GM19468 (cell line): Measurements from ENCODE around the gene PSORS1C1.
"Not testable (repeated sequence)": the region's sequence is repeated elsewhere in the genome, so short reads cannot be mapped to it uniquely, and the experiment has no call there.

Experiments
- ATAC-seq: cut with Tn5 transposase; IDR thresholded peaks from one replicate; pipeline ENCODE4 v1.9.1; 2021; ENCODE audit warnings: mild to moderate bottlenecking, moderate library complexity, moderate number of reproducible peaks; ENCODE audit not compliant: unreplicated experiment; ENCODE audit errors: extremely low read depth

Gene PSORS1C1

DNA sequence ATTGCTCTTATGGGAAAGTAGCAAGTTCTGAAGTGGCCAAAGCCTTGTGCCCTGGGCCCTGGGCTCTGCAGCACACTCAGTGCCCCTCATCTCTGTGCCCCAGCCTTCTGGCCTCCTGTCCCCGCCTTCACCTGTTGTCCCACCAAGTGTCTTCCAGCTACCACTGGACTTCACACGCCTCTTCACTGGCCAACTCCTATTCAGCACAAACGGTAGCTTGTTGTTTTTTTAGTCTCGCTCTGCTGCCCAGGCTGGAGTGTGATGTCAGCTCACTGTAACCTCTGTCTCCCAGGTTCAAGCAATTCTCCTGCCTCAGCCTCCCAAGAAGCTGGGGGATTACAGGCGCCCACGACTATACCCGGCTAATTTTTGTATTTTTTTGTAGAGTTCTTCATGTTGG, 38.2 kb downstream of the PSORS1C1 start:
- ATAC-seq: no peak

DNA sequence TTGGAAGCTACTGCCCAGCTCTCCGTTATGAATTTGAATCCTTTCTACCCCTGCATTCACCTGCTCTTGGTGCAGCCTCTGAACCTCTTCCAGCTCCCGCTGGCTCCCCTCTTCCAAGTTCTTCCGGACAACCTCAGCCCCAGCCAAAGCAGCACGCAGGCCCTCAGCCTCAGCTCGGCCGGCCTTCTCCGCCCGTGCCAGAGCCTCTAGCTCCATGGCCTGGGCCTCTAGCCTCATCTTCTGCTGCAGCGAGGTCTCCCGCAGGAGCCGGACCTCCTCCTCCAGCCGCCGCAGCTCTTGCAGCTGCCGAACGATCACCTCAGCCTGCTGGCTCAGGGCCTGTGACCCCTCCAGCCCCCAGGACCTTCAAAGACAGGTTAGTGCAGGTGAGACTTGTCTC, 39.8 kb downstream of the PSORS1C1 start:
- ATAC-seq: no peak

- no peak for ATAC-seq
Observed at GRCh38 chr6:31156641-31157040, 42.0 kb downstream of the PSORS1C1 start.

DNA sequence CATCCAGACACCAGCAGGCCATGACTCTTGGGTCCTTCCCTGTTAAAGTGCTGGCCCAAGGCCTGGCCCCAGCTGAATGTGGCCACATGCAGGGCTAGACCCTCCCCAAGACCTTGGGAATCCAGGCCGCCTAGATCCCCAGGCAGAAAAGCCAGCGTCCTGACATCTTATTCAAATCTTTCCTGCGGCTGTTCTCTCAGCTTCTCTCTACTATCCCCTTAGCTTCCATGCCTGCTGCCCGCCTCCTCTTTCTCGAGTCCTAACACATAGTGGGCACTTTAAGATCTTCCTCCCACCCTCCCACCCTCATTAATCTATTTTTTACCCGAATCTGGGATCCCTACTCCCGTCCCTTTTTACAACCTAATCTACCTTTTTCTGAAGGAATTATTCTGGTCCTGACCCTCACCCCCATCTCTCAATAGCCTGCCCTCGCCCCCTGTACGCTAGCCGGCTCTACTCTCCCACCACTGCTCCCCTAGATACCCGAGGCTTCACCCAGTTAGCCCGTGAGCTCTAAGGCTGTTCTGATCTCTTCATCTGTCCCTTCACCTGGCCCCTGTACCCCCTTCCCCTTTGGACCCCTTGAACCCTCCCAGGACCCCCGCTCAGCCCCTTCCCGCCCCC, 43.0 kb downstream of the PSORS1C1 start, which contains the start of gene CCHCR1:
TSS of gene CCHCR1 (minus strand) at position 290 of the 627 bp plus-strand sequence. CDS start at position 88, 202 bp downstream.
- no peak for ATAC-seq

DNA sequence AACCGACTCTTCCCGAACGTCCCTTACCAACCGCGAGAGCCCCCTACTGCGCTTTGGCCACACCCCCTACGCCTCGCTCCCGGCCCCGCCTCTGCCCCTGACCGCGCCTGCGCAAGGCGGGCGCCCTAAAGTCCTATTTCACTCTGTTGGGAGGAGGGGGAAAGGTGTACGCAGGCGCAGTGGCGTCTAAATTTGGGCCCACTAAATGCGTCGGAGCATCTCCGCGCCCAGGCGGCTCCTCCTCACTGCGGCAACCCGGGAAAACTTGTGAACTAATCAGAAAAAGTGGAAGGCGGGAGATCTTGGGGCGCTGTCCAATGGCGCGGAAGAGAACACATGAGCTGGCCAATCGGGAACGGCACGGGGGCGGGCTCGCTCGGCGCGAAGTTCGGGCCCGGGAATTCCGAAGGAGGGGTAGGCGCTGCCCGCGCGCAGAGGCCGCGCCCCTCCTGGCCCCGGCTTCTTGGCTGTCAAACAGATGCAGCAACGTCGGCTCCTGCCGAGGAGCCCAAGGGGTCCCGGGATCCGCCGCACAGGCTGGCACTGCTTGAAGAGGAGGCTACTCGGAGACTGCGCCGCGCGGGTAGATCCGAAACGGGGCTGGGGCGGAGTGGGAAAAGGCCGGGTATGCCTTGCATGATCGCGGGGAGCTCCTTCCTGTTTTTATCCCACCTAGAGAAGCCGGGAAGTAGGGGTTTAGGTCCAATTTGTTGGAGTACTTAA, 43.7 kb downstream of the PSORS1C1 start, which contains the start of gene TCF19:
TSS of gene TCF19 (plus strand) at position 450 of the 723 bp plus-strand sequence. CDS start 881 bp downstream, outside the sequence.
- ATAC-seq: peak; percentile 89

GRCh38 chr6:31158863-31159855, 44.6 kb downstream of the PSORS1C1 start:
- no peak for ATAC-seq

DNA sequence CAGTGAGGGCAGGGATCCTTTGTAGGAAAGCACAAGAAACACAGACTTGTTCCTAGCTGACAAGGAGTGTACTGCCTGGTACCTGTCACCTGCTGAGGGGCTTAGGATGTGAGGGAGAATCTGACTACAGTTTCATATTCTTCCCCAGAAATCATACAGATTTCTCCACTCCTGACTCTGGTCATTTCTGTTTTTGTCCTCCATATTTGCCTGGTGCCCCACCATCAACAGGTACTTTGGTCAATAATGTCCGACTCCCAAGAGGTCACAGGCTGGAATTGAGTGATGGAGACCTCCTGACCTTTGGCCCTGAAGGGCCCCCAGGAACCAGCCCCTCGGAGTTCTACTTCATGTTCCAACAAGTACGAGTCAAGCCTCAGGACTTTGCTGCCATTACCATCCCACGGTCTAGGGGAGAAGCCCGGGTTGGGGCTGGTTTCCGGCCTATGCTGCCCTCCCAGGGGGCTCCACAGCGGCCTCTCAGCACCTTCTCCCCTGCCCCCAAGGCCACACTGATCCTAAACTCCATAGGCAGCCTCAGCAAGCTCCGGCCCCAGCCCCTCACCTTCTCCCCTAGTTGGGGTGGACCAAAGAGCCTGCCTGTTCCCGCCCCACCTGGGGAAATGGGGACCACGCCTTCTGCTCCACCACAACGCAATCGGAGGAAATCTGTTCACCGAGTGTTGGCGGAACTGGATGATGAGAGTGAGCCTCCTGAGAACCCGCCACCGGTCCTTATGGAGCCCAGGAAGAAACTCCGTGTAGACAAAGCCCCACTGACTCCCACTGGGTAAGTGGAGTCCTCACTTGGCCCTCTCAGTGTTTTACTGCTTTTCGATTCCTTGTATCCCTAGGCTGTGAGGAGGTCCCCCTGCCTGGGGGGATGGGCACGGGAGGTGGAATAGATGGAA, 46.9 kb downstream of the PSORS1C1 start:
- ATAC-seq: no peak

DNA sequence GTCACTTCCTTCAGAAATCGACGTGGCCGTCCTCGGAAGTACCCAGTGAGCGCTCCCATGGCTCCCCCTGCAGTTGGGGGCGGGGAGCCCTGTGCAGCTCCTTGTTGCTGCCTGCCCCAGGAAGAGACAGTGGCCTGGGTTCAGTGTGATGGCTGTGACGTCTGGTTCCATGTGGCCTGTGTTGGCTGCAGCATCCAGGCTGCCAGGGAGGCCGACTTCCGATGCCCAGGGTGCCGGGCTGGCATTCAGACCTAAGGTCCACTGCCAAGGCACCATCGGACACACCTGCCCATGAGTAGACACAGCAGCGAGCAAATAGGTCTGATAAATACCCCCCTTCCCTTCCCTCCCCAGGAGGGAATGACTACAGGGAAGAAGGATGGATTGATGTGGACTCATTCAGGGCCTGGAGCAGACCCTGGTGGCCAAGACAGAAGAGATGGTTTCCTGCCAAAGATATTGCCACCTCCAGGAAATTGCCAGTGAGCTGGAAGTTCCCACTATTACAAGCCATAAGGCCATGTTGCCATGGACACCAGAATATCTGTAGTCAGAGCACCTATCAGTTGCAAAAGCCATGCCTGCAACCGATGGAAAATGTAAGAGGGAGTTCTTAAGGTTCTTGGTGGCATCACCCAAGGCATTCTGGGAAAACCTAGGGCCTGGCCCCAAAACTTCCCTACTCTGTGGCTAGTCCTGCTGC, 48.0 kb downstream of the PSORS1C1 start:
- no peak for ATAC-seq

DNA sequence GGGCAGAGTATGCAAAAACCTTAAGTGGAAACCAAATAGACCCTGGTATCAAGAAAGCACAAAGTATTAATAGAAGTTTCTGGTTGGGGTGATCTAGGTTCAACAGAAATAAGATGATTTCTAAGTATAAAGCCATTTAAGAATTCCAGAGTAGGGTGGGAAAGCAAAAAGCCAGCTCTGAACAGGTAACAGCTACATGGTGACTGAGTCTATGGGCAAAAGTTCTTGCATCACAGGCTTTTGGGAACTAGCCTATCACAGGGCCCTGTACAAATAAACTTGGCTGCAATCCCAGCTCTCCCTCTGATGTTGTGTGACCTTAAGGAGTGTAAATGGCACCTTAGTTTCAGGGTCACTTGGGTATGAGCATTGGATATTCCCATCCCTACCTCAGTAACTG, 49.3 kb downstream of the PSORS1C1 start:
- no peak for ATAC-seq

- not testable (repeated sequence) for ATAC-seq
Observed at GRCh38 chr6:31164475-31165063, 50.0 kb downstream of the PSORS1C1 start.

GRCh38 chr6:31165064-31165832, 50.6 kb downstream of the PSORS1C1 start:
- peak; percentile 36 for ATAC-seq

DNA sequence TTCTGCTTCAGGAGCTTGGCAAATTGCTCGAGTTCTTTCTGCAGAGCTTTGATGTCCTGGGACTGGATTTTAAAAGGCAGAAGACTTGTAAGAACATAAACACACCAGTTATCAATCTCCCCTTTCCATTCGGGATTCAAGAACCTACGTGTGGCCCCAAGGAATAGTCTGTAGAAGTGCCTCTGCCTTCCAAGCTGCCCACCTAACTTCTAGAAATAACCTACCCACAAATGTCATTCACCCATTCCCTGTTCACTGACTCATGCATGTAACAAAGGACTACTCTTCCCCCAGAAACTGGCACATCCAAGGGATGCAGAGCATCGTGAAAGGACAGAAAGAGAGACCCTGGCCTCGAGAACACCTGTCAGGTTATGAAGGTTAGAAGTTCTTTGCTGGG, 51.4 kb downstream of the PSORS1C1 start:
- ATAC-seq: no peak

DNA sequence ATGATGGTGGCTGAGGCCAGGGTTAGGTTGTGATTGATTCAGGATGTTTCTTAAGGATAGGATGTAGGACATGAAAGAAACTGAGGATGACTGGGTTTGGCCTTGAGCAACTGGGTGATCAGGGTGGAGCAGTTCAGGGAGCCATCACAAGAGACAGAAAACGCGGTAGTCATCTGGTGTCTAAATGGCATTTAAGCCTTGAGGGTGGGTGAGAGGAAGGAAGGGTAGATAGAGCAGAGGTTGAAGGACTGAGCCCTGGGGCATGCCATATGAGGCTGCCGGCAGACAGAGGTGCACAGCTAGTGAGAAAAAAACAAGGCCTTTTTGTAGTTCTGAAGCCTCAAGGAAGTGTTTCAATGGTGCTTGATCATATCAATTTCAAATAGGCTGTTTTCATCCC, 54.0 kb downstream of the PSORS1C1 start:
- ATAC-seq: no peak

DNA sequence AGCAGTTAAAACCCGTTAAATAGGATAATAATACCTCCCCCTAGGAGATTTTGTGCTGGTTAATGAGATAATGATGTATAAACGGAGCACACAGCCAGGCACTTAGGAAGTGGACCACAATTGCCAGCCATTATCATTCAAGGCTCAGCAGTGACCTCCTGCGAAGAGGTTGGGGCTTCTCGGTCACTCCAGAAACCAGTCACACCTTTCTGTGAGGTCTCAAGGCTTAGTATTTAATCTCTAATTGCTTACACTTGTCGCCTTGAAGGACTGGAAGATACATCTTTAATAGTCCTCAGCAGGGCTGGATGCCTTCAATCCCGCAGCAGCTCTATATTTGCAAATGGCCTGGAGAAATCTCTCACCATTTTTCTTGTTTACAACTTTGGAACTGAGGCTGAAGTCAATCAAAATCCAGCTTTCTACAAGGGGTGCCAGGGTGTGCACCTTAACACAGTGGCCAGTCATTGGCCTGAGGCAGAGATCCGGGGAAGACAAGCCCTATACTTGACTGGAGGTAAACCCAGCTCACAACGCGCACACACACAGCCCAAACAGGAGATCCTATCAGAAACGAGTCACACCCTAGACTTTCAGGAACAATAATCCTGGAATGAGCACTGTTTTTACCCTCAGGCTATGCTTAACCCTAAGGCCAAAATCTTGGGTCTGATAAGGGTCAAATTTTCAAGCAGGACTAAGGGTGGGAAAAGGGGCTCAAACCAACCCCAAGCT, 54.7 kb downstream of the PSORS1C1 start:
- ATAC-seq: no peak

DNA sequence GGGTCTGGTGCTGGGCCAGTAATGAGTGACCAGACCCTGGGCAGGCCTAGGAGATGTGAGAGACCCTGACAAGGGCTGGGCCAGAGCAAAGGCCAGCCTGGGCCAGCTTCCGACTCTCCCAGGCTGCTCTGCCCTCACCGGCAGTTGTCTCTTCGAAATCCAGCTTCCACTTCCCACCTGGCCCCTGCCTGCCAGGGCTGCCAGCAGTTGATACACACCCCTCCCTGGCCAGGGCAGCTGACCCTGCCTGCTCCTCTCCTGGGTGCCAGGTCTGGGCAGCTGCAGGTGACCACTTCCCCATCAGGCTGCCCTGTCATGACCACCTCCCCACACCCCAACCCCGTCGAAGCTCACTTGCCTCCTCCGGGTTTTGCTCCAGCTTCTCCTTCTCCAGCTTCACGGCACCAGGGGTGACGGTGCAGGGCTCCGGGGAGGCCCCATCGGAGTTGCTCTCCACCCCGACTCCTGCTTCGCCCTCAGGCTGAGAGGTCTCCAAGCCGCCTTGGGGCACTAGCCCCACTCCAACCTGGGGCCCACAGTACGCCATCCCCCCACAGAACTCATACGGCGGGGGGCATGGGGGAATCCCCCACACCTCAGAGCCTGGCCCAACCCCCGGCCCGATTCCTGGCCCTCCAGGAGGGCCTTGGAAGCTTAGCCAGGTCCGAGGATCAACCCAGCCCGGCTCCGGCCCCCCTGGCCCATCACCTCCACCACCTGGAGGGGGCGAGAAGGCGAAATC, 55.4 kb downstream of the PSORS1C1 start:
- not testable (repeated sequence) for ATAC-seq

GRCh38 chr6:31170600-31170881, 55.9 kb downstream of the PSORS1C1 start, which contains the start of gene POU5F1:
POU5F1 (minus strand) TSS chr6:31170682; CDS start chr6:31170620, 62 bp downstream.
- no peak for ATAC-seq
